Activated T-helper 2 cell treated with anti-CD3 and anti-CD28 coated beads, Interferon-gamma antibody, Interleukin-2, Interleukin-4, amounts not matched to agents 10 μg/mL and 5 μg/mL and 100 μg/mL, durations not matched to agents 14 hours and 24 hours and 36 hours (primary cell): ENCODE results near the gene MAP3K9. TPM values are rescaled to one million over a fixed set of nuclear protein-coding genes. Genes with fewer than 3 reads are reported as not detected.

Experiments
- DNase-seq: peaks from one replicate; pipeline ENCODE4 v3.0.0; 2021; ENCODE audit warnings: low spot score
- H3K27ac Mint-ChIP-seq: one replicate; pipeline ENCODE4 v1.8.0; 2021; ENCODE audit warnings: mixed read lengths
- H3K27me3 Mint-ChIP-seq: one replicate; pipeline ENCODE4 v1.8.0; 2021; ENCODE audit warnings: low read depth, mixed read lengths
- H3K36me3 Mint-ChIP-seq: one replicate; pipeline ENCODE4 v1.8.0; 2021; ENCODE audit warnings: low read depth, mixed read lengths
- H3K4me1 Mint-ChIP-seq: one replicate; pipeline ENCODE4 v1.8.0; 2021; ENCODE audit warnings: low read depth, mixed read lengths
- H3K4me3 Mint-ChIP-seq: one replicate; pipeline ENCODE4 v1.8.0; 2021; ENCODE audit warnings: low read depth, mild to moderate bottlenecking, moderate library complexity, mixed read lengths
- H3K9me3 Mint-ChIP-seq: one replicate; pipeline ENCODE4 v1.8.0; 2021; ENCODE audit warnings: mixed read lengths
- intact Hi-C: fragments of 100-400 bp; cut with micrococcal nuclease; formaldehyde crosslinking; loops from one replicate; pipeline ENCODE4 v1.15.1; 2023
- total RNA-seq: library from RNA; stranded (reverse); gene quantifications from 2 replicates; pipeline ENCODE4 v1.2.3, GENCODE V29; 2022

Gene MAP3K9
- total RNA-seq, 1 donor from 2014 or later: 5.5 TPM

DNA sequence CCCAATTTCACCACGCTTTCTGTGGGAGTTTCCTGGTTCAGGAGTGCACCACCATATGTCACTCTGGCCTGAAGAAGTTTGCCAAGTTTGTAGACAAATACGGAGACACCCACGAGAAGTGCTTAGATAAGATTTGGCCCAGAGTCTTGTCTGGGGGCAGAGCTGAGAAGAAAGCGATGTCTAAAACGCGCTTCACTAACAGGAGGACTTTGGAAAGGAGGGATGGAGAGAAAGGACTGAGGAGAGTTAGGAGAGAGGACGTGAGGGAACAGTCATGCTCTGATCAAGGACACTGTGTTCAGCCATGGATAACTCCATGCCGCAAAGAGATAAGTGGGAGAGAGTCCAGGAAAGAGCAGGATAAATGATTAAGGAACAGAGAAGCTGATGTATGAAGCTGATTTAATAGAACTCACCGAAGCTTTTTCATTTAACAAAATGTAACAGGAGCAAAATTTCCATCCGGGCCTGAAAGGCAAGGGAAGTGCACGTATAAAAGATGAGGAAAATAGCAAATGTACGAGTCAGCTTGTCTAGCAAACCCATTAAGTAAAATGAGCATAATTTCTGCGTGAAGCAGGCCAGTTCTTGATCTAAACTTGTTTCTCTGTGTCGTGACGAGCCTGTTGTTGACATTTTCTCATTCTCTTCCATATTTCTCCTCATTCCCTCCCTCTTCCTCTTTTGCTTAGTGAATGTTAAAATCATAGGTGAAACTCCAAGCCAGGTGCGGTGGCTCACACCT lies 23.4 kb upstream of the MAP3K9 start:
- H3K4me3 Mint-ChIP-seq: no peak overlapping the region
- no peak for DNase-seq
- H3K27ac Mint-ChIP-seq: no peak overlapping the region
- H3K27me3 Mint-ChIP-seq: peaks cover 2% of the 10 kb centered on the region
- intact Hi-C loops: no loop called here
- peaks cover 3% of the 10 kb centered on the region for H3K36me3 Mint-ChIP-seq
- H3K9me3 Mint-ChIP-seq: peaks cover 10% of the 10 kb centered on the region
- H3K4me1 Mint-ChIP-seq: peaks cover 2% of the 10 kb centered on the region

DNA sequence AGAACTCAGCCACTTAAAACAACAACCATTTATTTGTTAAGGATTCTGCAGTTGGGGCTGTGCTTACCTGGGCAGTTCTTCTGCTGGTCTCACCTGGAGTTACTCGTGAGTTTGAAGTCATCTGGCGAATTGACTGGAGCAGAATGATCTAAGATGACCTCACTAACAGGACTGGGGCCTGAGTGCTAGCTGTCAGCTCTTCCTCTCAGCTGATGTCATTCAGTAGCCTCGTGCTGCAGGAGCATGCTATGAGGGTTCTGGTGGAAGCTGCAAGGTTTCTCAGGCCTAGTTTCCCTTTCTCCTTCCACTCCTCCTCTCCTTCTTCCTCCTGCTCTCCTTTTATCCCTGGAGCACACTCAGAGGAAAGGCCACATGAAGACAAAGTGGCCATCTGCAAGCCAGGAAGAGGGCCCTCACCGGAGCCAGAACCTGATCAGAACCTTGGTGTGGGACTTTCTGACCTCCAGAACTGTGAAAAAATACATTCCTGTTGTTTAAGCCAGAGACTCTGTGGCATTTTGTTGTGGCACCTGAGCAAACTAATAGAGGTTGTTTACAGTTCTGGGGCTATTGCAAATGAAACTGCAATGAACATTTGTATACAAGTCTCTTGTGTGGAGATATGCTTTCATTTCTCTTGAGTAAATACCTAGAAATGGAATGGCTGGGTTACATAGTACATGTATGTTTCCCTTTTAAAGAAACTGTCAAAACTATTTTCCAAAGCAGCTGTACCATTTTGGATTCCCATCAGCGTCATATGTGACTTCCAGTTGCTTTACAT lies 21.9 kb upstream of the MAP3K9 start:
- H3K36me3 Mint-ChIP-seq: peaks cover 3% of the 10 kb centered on the region
- H3K9me3 Mint-ChIP-seq: peaks cover 10% of the 10 kb centered on the region
- H3K4me3 Mint-ChIP-seq: no peak overlapping the region
- peaks cover 2% of the 10 kb centered on the region for H3K4me1 Mint-ChIP-seq
- H3K27me3 Mint-ChIP-seq: no peaks in the 10 kb centered on the region
- H3K27ac Mint-ChIP-seq: no peak overlapping the region
- no peak for DNase-seq
- intact Hi-C loops: no loop called here

DNA sequence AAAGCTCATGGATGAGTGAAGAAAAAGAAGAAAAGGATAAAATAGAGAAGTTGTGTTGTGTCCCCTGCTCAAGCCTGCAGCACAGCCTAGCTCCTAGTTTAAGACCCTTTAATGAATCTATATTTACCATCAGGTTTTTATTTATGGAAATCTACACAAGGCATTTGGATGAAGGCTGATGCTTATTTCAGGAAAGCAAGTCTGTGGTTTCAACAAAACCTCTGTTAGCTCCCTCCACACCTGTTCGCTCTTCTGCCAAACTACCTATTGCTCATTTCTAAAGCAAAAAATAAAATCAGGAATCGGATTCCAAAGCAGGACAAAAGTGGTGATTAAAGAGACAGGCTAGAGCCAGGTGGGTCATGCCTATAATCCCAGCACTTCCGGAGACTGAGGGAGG lies 18.9 kb upstream of the MAP3K9 start:
- Mint-ChIP-seq H3K9me3 (no peaks in the 10 kb centered on the region), H3K4me1 (peaks cover 5% of the 10 kb centered on the region), H3K4me3 (no peak overlapping the region), H3K36me3 (no peaks in the 10 kb centered on the region), H3K27me3 (peaks cover 9% of the 10 kb centered on the region), H3K27ac (no peak overlapping the region)
- intact Hi-C loops: no loop called here
- DNase-seq: no peak

DNA sequence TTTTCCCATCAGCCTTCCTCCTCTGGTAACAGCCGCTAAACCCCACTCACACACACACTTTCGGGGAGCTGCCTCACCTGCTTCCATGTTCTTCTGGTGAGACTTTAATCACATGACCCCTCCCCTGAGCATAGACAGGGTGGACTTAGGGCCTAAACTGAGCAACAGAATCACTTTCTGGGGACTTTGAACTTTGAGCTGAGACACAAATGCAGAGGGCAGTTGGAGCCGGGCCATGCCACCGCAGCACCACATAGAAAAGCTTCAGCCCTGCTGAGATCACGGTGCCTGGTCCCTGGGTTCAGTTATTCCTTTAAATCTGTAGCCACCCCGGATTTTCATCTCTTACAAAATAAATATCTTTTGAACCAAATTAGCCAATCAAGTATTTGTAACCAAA lies 18.4 kb upstream of the MAP3K9 start:
- Mint-ChIP-seq H3K4me3 (no peak overlapping the region), H3K27ac (no peak overlapping the region)

DNA sequence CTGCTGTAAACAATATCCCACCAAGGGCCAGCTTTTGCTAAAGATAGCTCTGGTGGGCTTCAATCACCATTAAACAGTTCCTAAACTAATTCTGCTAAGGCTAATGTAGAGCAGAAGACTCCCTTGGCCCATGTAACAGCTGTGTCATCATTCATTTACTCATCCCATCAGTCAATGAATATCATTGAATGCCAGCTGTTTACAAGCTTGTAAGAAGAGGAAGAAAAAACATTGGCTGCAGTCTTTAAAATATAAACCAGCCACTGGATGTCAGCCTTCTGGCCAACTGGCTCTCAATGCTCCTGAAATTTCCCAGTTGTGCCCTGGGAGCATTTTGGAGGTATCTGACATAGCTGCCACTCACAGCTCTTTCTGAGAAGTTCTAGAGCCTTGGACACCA lies 18.0 kb upstream of the MAP3K9 start:
- H3K4me1 Mint-ChIP-seq: peaks cover 10% of the 10 kb centered on the region

More for the DNA sequence above, 18.4 kb upstream of the MAP3K9 start:
- no peak for DNase-seq
- intact Hi-C loops: no loop called here
- Mint-ChIP-seq H3K9me3 (no peaks in the 10 kb centered on the region), H3K27me3 (peaks cover 13% of the 10 kb centered on the region), H3K36me3 (no peaks in the 10 kb centered on the region), H3K4me1 (peaks cover 9% of the 10 kb centered on the region)

DNA sequence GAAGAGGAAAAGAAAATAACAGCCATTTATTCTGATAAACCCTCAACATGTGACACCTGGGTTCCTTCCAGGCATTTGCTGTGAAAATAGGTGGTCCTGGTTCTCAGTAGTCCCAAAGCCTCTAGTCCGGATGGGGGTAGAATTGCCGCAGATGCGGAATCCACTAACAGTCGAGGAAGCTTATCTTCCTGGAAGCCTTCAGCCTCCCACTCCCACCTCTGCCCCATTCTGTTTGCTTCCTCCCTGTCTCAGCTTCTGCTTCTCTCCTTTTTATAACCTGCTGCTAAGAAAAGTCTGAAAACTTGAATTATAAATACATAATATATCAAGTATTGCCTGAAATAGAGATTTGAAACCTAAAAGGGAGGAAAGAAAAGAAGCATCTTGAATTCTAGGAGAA lies 14.0 kb upstream of the MAP3K9 start:
- H3K4me3 Mint-ChIP-seq: peak overlapping the region; percentile 84
- no peaks in the 10 kb centered on the region for H3K9me3 Mint-ChIP-seq
- peak overlapping the region; percentile 68 for H3K27ac Mint-ChIP-seq
- no peaks in the 10 kb centered on the region for H3K36me3 Mint-ChIP-seq
- H3K4me1 Mint-ChIP-seq: peaks cover 23% of the 10 kb centered on the region
- intact Hi-C loops: loop anchor here (2.0 kb wide), 3 partner anchors 34 to 86 kb away; no protein-coding TSS in a partner anchor
- H3K27me3 Mint-ChIP-seq: peaks cover 21% of the 10 kb centered on the region
- DNase-seq: no peak

More for the DNA sequence above, 18.0 kb upstream of the MAP3K9 start:
- intact Hi-C loops: no loop called here
- H3K9me3 Mint-ChIP-seq: no peaks in the 10 kb centered on the region
- H3K27ac Mint-ChIP-seq: no peak overlapping the region
- no peak overlapping the region for H3K4me3 Mint-ChIP-seq
- peaks cover 14% of the 10 kb centered on the region for H3K27me3 Mint-ChIP-seq
- DNase-seq: no peak
- no peaks in the 10 kb centered on the region for H3K36me3 Mint-ChIP-seq

DNA sequence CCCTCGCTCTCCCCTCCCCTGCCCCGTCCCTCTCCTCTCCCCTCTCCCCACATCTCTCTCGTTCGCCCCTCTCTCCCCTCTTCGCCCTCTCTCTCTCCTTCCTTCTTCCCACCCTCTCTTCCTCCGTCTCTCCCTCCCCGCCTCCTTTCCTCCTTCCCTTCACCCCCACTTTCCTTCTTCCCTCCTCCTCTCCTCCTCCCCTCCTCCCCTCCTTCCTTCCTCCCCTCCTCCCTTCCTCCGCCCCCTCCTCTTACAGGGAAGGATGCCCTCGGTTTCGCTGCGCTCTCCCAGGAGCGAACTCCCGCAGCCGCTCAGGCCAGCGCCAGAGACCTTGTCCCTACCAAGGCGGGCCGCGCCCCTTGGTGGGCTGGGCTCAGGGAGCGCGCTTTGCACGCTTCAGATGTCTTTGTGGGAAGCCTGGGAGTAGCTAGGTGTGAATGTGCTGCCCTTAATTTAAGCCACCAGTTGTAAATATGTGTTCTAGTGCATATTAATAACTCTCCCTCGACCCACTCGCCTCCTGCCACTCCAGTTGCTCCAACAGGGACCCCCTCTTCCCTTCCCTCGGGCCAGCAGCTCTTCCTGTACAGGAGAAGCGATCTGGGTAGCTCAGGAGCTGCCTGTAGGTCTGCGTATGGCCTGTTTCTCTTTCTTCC lies 13.3 kb upstream of the MAP3K9 start:
- no peaks in the 10 kb centered on the region for H3K9me3 Mint-ChIP-seq
- peak overlapping the region; percentile 84 for H3K4me3 Mint-ChIP-seq
- peaks cover 29% of the 10 kb centered on the region for H3K4me1 Mint-ChIP-seq
- intact Hi-C loops: loop anchor here (2.0 kb wide), 3 partner anchors 34 to 86 kb away; no protein-coding TSS in a partner anchor
- no peaks in the 10 kb centered on the region for H3K36me3 Mint-ChIP-seq
- no peak for DNase-seq
- peaks cover 21% of the 10 kb centered on the region for H3K27me3 Mint-ChIP-seq
- peak overlapping the region; percentile 68 for H3K27ac Mint-ChIP-seq

DNA sequence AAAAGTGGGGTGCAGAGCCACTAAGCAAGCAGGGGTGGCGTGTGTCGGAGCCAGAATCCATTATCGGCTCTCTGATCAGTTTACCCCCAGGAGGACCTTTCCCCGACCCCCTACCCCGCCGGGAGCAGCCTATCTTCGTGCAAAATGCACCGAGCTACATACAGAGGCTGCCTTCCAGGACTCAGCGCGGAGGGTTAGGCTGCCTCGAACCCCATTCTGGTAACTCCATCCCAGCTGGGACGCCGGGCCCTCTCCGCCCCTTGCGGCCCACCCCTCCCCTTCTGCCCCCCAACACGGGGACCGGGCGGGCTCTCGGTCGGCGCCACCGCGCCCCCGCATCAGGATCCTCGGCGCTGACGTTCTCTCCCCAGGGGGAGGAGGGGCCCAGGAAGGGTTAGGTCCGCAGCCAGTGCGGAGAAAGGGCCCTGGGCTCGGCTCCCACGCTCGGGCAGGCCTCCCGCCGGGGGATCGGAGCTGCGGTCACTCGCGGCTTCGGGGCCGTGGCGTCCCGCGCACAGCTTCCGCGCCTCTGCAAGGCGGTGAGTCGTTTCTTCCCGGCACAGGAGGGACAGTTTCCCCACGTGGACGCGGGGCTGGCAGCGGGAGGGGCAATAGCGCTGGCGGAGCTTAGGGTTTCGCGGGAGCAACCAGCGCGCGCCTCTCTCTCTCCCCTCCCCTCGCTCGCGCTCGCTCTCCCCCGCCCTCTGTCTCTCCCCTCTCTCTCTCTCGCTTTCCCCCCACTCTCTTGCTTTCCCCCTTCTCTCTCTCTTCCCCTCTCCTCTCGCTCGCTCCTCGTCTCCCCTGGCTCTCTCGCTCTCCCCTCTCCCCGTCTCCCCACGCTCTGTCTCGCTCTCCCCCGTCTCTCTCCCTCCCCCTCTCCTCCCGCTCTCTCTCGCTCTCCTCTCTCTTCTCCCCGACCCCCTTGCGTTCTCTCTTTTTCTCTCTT lies 12.5 kb upstream of the MAP3K9 start:
- Mint-ChIP-seq H3K27ac (peak overlapping the region; percentile 68), H3K4me1 (peaks cover 29% of the 10 kb centered on the region), H3K4me3 (peak overlapping the region; percentile 84), H3K9me3 (no peaks in the 10 kb centered on the region), H3K36me3 (no peaks in the 10 kb centered on the region), H3K27me3 (peaks cover 21% of the 10 kb centered on the region)
- intact Hi-C loops: loop anchor here (1.0 to 2.0 kb wide), 4 partner anchors 35 to 150 kb away; no protein-coding TSS in a partner anchor
- peak; percentile 43 for DNase-seq

DNA sequence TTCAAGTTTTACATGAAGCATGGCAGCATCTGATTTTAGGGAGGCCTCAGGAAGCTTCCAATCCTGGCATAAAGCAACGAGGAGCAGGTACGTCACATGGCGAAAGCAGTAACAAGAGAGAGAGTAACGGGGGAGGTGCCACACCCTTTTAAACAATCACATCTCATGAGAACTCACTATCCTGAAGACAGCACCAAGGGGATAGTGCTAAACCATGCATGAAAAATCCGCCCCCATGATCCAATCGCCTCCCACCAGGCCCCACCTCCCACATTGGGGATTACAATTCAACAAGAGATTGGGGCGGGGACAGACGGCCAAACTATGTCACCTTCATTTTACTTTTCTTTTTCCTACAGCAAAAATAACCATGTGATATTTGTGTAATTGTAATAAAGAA lies 7.2 kb upstream of the MAP3K9 start:
- intact Hi-C loops: loop anchor here (5.0 kb wide), 2 partner anchors 141 to 194 kb away; no protein-coding TSS in a partner anchor
- Mint-ChIP-seq H3K36me3 (no peaks in the 10 kb centered on the region), H3K27me3 (peaks cover 6% of the 10 kb centered on the region), H3K9me3 (no peaks in the 10 kb centered on the region), H3K4me3 (no peak overlapping the region), H3K4me1 (peaks cover 26% of the 10 kb centered on the region), H3K27ac (no peak overlapping the region)
- DNase-seq: no peak

DNA sequence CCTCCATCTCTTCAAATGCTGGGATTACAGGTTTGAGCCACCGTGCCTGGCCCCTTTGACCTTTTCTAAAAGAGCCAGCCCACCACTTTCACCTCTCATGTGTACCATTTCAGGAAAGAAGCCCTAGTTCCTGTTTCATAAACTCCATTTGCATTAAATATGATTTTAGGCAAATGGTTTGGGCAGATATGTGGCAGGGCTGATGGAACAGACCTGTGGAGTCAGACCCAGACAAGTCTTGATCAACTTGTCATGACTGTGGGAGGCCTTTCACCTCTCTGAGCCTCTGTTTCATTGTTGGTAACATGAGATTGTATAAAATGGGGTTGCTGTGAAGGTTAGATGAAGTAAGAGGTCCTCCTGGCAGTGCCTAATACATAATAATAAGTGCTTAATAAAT lies 5.2 kb upstream of the MAP3K9 start:
- H3K27me3 Mint-ChIP-seq: peaks cover 4% of the 10 kb centered on the region
- intact Hi-C loops: loop anchor here (5.0 kb wide), 1 partner anchor 102 kb away; no protein-coding TSS in a partner anchor
- no peak overlapping the region for H3K27ac Mint-ChIP-seq
- H3K36me3 Mint-ChIP-seq: no peaks in the 10 kb centered on the region
- H3K4me1 Mint-ChIP-seq: peaks cover 16% of the 10 kb centered on the region
- DNase-seq: no peak
- H3K9me3 Mint-ChIP-seq: no peaks in the 10 kb centered on the region
- no peak overlapping the region for H3K4me3 Mint-ChIP-seq

DNA sequence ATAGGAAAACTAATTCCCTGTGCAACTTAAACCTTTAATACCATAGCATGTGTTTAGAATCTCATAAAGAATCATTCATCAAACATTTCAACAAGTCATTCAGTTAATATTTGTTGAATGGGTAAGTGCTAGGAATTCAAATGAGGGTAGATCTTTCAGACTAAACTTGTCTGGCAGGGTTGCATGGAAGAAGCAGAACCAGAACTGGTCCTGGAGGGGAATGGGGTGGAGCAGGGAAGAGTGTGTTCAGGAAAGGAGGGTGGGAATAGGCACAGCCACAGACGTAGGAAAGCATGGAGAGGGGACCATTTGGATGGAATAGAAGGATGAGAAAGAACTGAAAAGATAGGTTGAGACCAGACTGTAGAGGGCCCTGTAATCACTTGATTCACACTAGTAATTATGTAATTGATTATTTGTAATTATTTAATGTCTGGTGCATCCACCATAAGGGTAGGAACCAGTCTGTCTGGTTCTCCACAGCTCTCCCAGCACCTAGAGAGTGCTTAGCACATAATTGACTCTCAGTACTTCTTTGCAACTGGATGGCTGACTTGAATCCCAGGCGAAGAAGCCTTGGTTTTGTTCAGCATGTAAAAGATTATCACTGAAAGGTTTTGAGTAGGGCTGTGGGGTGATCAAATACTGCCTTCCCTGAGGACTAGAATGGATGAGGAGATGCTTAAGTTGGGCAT lies 3.0 kb upstream of the MAP3K9 start:
- H3K4me1 Mint-ChIP-seq: peaks cover 7% of the 10 kb centered on the region
- no peak overlapping the region for H3K4me3 Mint-ChIP-seq
- no peaks in the 10 kb centered on the region for H3K9me3 Mint-ChIP-seq
- no peak for DNase-seq
- no peaks in the 10 kb centered on the region for H3K36me3 Mint-ChIP-seq
- no peak overlapping the region for H3K27ac Mint-ChIP-seq
- H3K27me3 Mint-ChIP-seq: no peaks in the 10 kb centered on the region
- intact Hi-C loops: loop anchor here (5.0 kb wide), 1 partner anchor 100 kb away; no protein-coding TSS in a partner anchor
